Right renal cortex interstitium (tissue), 3 donors: ENCODE data around the gene BLOC1S2. TPM values are rescaled to one million over a fixed set of nuclear protein-coding genes. Genes with fewer than 3 reads are reported as not detected.
"Not testable (repeated sequence)": the region's sequence is repeated elsewhere in the genome, so short reads cannot be mapped to it uniquely, and the experiment has no call there.

Experiments used
- DNase-seq, 3 donors: peaks; one replicate each; pipeline ENCODE4 v3.0.0-alpha.2; 2013; ENCODE audit warnings: low read depth in 3 of 3, low spot score in 2 of 3
- polyA plus RNA-seq, 3 donors: library from polyadenylated mRNA; unstranded; fragments of 120-200 nt; gene quantifications; one replicate each; pipeline ENCODE4 v1.2.1, GENCODE V29; 2013; ENCODE audit not compliant: insufficient read length in 3 of 3

BLOC1S2 gene
- polyA plus RNA-seq, result 10 to 100 TPM; 38.7 to 44.4 (median 41.0) TPM

GRCh38 chr10:100286051-100287033 lies at the start of gene BLOC1S2:
Gene BLOC1S2, minus strand, starts transcription at chr10:100286680. Its CDS starts 21 bp downstream, at chr10:100286659.
- peak; percentile 60 to 72 (median 66) for DNase-seq

GRCh38 chr10:100334762-100335161 lies 48.3 kb upstream of the BLOC1S2 start:
- no peak for DNase-seq

- DNase-seq, result no peak
Observed at GRCh38 chr10:100333661-100334440, 47.4 kb upstream of the BLOC1S2 start.

- no peak for DNase-seq
Observed at GRCh38 chr10:100333106-100333505, 46.6 kb upstream of the BLOC1S2 start.

GRCh38 chr10:100330079-100330478 lies 43.6 kb upstream of the BLOC1S2 start, which contains the start of gene PKD2L1:
Gene PKD2L1, minus strand, starts transcription at chr10:100330228. Its CDS starts 125 bp downstream, at chr10:100330103.
- DNase-seq, result no peak

- DNase-seq, result no peak
Observed at GRCh38 chr10:100328198-100328597, 41.7 kb upstream of the BLOC1S2 start.

- no peak for DNase-seq
Observed at GRCh38 chr10:100327718-100328009, 41.2 kb upstream of the BLOC1S2 start.

GRCh38 chr10:100327007-100327717 lies 40.7 kb upstream of the BLOC1S2 start:
- DNase-seq, result no peak

- no peak for DNase-seq
Observed at GRCh38 chr10:100325158-100325557, 38.7 kb upstream of the BLOC1S2 start.

GRCh38 chr10:100319707-100320402 lies 33.4 kb upstream of the BLOC1S2 start:
- no peak for DNase-seq

GRCh38 chr10:100318207-100318606 lies 31.7 kb upstream of the BLOC1S2 start:
- no peak for DNase-seq

GRCh38 chr10:100315615-100316014 lies 29.1 kb upstream of the BLOC1S2 start:
- DNase-seq, result no peak

- DNase-seq, result no peak
Observed at GRCh38 chr10:100311298-100311697, 24.8 kb upstream of the BLOC1S2 start.

GRCh38 chr10:100307684-100308083 lies 21.2 kb upstream of the BLOC1S2 start:
- no peak for DNase-seq

- no peak for DNase-seq
Observed at GRCh38 chr10:100306861-100307260, 20.4 kb upstream of the BLOC1S2 start.

- DNase-seq, result no peak
Observed at GRCh38 chr10:100304414-100304813, 17.9 kb upstream of the BLOC1S2 start.

- no peak for DNase-seq
Observed at GRCh38 chr10:100303724-100304319, 17.3 kb upstream of the BLOC1S2 start.

- not testable (repeated sequence) for DNase-seq
Observed at GRCh38 chr10:100301123-100301522, 14.6 kb upstream of the BLOC1S2 start.

GRCh38 chr10:100297242-100297641 lies 10.8 kb upstream of the BLOC1S2 start:
- DNase-seq, result no peak

GRCh38 chr10:100293066-100293465 lies 6.6 kb upstream of the BLOC1S2 start:
- DNase-seq, result no peak
